GM13976 (cell line): ENCODE data around the gene FAM9B.

Source experiments
- DNase-seq: peaks from one replicate; pipeline ENCODE4 v3.0.0; 2012; ENCODE audit warnings: low spot score
- CTCF ChIP-seq: IDR thresholded peaks from 2 replicates; pipeline ENCODE4 v1.5.1; 2012; ENCODE audit warnings: borderline replicate concordance, mild to moderate bottlenecking; ENCODE audit not compliant: insufficient read depth; ENCODE audit errors: extremely low read depth, missing control alignments, control extremely low read depth
- in situ Hi-C: fragments of 300-500 bp; cut with MboI; formaldehyde crosslinking; loops from one replicate; pipeline ENCODE4 v1.12.0; 2022; ENCODE audit warnings: low sequenced_read_pairs, mixed read lengths, inconsistent platforms; ENCODE audit not compliant: unreplicated experiment

FAM9B gene

DNA sequence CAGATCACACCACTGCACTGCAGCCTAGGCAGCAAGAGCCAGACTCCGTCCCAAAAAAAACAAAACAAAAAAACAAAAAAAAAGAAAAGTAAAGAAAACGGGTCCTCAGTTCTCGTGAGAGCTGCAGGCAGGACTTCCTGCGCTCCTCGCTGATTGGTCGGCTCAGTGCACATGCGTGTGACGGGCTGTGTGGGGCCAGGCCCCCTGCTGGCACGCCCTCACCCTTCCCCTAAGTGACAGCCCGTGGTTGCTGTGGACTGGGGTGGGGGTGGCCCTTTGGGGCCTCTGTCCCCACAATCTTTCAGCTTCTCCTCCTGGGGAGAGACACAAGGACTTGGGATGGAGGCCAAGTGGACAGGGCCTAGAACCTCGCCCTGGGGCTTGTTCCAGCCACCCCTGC, at the start of gene FAM9B:
TSS of gene FAM9B (minus strand) at position 139 of the 400 bp plus-strand sequence. CDS start 1,141 bp downstream, outside the sequence.
- no peak for TF ChIP-seq CTCF
- no peak for DNase-seq
- in situ Hi-C loops: no loop called here

DNA sequence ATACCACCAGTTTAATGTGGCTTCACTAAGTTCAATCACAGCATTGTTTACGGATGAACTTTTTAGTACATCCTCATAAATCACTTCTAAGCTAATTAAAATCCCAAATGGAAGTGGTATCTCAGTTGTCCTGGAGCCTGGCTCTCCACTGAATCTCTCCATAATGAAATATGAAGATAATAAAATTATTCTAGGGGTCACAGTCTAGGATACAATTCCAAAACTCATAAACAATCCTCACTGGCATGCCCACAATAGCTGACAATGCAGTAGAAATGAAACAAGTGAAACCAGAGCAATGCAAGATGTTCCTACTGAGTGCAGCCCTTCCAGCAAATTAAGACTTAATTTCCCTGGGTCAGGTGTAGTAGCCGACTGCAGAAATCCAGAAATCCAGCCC, 47.3 kb upstream of the FAM9B start:
- TF ChIP-seq CTCF: no peak
- no peak for DNase-seq
- in situ Hi-C loops: no loop called here

DNA sequence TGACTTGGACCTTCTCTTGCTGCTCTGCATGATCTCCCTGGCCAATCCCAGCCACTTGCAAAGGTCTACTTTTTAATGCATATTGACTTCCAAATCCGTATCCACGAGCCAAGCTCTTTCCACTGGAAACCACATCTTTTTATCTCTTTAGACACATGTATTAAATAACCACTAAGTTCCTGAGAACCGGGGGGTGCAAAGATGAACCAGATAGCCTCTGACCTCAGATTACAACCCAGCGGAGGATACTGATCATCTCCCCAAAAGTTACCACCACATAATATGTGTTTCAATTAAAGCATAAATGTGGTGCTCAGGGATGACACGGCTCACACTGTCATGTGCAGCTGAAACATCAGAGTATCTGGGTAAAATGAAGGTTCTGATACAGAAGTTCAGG, 40.4 kb upstream of the FAM9B start:
- no peak for DNase-seq
- in situ Hi-C loops: no loop called here
- TF ChIP-seq CTCF: no peak

- DNase-seq: no peak
- in situ Hi-C loops: no loop called here
- no peak for TF ChIP-seq CTCF
Observed at GRCh38 chrX:9072281-9072680, 38.4 kb upstream of the FAM9B start.

DNA sequence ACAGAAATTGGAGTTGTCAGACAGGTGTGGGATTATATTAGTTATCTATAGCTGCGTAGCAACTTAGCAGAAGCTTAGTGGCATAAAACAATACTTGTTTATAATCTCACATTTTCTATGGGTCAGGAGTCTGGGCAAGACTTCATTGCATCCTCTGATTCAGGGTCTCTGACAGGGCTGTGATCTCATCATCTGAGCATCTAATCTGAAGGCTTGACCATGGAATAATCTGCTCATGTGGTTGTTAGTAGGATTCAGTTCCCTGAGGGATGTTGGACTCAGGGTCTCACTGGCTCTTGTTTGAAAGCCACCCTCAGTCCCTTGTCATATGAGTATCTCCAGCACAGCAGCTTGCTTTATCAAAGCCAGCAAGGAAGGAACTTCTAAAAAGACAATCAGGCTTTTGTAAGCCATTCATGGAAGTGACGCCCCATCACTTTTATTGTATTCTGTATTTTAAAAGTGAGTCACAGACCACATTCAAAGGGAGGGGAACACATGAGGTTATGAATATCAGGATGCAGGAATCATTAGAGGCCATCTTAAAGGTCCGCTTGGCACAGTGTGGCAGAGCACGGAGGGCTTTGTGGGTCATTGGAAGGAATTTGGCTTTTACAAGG, 37.2 kb upstream of the FAM9B start:
- TF ChIP-seq CTCF: no peak
- in situ Hi-C loops: no loop called here
- no peak for DNase-seq

DNA sequence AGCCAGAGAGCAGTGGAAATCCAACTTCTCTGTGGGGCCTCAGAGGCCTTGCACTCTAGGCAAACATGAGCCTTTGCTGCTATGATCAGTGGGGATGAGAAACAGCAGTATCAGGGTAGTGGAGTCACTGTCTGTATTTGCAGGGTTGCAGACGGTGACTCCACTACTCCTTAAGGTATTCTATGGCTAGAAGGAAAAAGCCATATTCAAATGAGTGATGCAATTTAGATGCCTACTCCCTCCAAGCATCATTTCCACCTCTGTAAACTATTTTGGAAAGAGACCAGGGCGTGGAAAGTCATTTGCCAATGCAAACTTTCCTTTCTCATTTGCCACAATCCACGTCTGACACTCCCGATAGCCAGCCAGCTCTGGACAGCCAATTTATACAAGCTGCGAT, 35.6 kb upstream of the FAM9B start:
- TF ChIP-seq CTCF: no peak
- DNase-seq: no peak
- in situ Hi-C loops: no loop called here
